NB4 (cell line): ENCODE measurements around the gene GRIN3B.

Experiments used
- MYC ChIP-seq: IDR thresholded peaks from 2 replicates; pipeline ENCODE4 v1.6.1; 2011; ENCODE audit warnings: low read depth, low read length
- POLR2A ChIP-seq: IDR thresholded peaks from 2 replicates; pipeline ENCODE4 v1.6.1; 2011; ENCODE audit warnings: mild to moderate bottlenecking; ENCODE audit not compliant: insufficient read length; ENCODE audit errors: extremely low read depth
- TF ChIP-seq, protein P1 (sequence below): IDR thresholded peaks from one replicate; pipeline ENCODE4 v1.5.1; 2012; ENCODE audit warnings: low read depth, low read length
- TF ChIP-seq, protein P2 (sequence below): IDR thresholded peaks from 2 replicates; pipeline ENCODE4 v1.6.1; 2011; ENCODE audit warnings: low read depth, low read length

DNA sequence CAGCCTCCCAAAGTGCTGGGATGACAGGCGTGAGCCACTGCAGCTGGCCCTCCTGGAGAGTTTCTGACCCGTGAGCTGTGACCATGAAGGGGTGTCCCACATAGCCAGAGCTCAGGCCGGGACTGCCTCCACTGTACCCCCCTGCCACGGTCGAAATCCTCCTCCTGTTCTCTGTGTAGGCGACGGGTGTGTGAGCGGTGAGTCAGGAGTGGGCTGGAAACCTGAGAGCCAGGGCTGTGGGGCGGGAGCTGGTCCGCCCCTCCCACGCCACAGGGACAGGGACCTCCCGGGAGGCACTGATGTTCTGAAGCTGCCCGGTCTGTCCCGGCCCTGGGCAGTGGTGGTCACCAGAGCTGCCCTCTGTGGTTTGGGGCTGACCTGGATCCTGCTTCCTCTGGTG lies 12.1 kb upstream of the GRIN3B start:
- TF ChIP-seq POLR2A: no peak
- TF ChIP-seq, protein P1, sequence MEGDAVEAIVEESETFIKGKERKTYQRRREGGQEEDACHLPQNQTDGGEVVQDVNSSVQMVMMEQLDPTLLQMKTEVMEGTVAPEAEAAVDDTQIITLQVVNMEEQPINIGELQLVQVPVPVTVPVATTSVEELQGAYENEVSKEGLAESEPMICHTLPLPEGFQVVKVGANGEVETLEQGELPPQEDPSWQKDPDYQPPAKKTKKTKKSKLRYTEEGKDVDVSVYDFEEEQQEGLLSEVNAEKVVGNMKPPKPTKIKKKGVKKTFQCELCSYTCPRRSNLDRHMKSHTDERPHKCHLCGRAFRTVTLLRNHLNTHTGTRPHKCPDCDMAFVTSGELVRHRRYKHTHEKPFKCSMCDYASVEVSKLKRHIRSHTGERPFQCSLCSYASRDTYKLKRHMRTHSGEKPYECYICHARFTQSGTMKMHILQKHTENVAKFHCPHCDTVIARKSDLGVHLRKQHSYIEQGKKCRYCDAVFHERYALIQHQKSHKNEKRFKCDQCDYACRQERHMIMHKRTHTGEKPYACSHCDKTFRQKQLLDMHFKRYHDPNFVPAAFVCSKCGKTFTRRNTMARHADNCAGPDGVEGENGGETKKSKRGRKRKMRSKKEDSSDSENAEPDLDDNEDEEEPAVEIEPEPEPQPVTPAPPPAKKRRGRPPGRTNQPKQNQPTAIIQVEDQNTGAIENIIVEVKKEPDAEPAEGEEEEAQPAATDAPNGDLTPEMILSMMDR: no peak
- TF ChIP-seq, protein P2, sequence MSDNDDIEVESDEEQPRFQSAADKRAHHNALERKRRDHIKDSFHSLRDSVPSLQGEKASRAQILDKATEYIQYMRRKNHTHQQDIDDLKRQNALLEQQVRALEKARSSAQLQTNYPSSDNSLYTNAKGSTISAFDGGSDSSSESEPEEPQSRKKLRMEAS: no peak
- TF ChIP-seq MYC: no peak
